Spleen (tissue), 7 donors: ENCODE data around the gene TACC2.

ENCODE experiments used
- POLR2AphosphoS5 ChIP-seq, 3 donors: sonication (generic); formaldehyde crosslinking; IDR thresholded peaks; one replicate each; pipeline ENCODE4 v1.5.1; 2017; ENCODE audit warnings: antibody characterized with exemption in 3 of 3
- TF ChIP-seq, protein P1 (sequence below), 11 experiments: fragments of 200-600 bp in 7 of 11; fragments of 450-650 bp in 4 of 11; sonication (generic) in 4 of 11; IDR thresholded peaks in 8 of 11; conservative IDR thresholded peaks in 3 of 11; 1 replicate in 7 of 11; 2 replicates in 4 of 11; pipeline versions ENCODE4 v1.4.0 to v1.8.0; 2016 to 2021; ENCODE audit warnings: antibody characterized with exemption in 11 of 11, inconsistent platforms in 4 of 11, mild to moderate bottlenecking in 1 of 11
- donor health status: DM: no; HTN: no; CAD: no; lungs with moderate emphysema.
- donor health status: DM: no; HTN: no; CAD: no.
- donor health status: DM: no; HTN: no; CAD: no.

DNA sequence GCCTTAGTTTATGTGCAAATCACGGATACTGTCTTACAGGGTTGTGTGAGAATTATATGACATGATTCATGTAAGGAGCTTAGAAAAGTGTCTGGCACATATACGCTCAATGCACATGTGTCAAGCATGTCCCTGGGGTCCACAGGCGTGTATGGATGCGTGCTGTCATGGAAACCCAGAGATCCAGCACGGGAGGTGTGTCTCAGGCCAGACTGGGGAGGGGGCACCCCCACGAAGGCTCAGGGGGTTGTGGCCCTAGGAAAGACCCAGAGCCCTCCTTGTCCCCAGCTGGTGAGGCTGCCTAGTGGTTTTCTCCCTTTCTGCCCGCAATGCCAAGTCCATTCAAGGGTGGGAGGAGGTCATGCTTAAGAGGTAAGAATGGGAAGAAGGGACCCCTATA, 291.2 kb downstream of the TACC2 start:
- TF ChIP-seq, protein P1, sequence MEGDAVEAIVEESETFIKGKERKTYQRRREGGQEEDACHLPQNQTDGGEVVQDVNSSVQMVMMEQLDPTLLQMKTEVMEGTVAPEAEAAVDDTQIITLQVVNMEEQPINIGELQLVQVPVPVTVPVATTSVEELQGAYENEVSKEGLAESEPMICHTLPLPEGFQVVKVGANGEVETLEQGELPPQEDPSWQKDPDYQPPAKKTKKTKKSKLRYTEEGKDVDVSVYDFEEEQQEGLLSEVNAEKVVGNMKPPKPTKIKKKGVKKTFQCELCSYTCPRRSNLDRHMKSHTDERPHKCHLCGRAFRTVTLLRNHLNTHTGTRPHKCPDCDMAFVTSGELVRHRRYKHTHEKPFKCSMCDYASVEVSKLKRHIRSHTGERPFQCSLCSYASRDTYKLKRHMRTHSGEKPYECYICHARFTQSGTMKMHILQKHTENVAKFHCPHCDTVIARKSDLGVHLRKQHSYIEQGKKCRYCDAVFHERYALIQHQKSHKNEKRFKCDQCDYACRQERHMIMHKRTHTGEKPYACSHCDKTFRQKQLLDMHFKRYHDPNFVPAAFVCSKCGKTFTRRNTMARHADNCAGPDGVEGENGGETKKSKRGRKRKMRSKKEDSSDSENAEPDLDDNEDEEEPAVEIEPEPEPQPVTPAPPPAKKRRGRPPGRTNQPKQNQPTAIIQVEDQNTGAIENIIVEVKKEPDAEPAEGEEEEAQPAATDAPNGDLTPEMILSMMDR (IDR thresholded peaks at IDR 0.05 in 8 of 11, conservative IDR thresholded peaks at IDR 0.05 in 3 of 11) = no peak
- no peak for TF ChIP-seq POLR2AphosphoS5 (IDR thresholded peaks at IDR 0.05)
